ENCODE measurements around the gene GPHA2.
A peak's percentile ranks its signal among the peaks of the same experiment; 100 is the strongest.

Gene GPHA2

DNA sequence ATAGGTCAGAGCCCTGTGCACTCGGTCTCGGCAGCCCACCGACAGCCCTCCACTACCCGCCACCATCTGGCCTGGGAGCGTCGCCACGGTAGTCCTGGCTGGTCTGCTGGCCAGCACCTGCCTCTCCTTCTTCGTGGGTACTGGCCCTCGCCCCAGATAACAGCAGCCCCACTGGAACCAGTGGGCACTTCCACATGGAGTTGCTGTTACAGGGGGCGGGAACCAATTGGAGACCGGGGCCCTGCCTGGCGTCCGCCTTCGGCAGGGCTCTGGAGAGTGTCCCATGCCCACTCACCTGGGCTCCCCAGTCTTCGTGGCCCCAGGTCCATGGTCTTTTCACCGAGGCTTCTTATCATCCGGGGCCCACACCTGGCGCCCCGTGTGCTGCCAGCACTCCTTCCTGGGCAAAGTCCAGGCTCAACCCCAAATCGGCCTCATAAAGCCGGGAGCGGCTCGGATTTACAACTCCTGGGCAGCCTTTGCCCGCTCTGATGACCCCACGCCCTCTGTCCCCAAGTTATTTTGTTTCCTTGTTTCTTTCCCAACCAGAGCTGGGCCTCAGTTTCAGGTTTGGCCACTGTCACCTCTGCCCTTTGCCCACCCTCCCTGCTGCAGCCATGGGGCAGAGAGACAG lies 44.4 kb downstream of the GPHA2 start:
- no peak for DNase-seq (ENCODE audit: low read depth)

DNA sequence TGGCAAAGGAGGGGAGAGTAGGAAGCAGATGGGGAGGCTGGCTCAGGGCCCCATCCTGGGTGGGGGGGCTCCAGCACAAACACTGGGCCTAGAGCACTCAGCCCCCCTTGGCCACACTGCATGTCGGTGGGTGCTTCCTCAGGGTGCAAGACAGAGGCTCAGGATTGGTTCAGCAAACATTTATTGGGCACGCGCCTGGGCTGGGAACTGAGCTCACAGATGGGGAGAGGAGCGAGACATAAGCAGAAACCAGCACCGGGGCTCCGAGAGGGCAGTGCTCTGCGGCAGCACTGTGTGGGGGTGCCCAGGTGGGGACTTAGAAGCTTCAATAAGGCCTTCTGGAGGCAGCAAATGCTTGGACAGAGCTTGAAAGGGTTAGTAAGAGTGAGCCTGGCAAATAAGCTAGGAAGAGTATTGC lies 45.2 kb downstream of the GPHA2 start:
- DNase-seq (ENCODE audit: low read depth), result no peak

DNA sequence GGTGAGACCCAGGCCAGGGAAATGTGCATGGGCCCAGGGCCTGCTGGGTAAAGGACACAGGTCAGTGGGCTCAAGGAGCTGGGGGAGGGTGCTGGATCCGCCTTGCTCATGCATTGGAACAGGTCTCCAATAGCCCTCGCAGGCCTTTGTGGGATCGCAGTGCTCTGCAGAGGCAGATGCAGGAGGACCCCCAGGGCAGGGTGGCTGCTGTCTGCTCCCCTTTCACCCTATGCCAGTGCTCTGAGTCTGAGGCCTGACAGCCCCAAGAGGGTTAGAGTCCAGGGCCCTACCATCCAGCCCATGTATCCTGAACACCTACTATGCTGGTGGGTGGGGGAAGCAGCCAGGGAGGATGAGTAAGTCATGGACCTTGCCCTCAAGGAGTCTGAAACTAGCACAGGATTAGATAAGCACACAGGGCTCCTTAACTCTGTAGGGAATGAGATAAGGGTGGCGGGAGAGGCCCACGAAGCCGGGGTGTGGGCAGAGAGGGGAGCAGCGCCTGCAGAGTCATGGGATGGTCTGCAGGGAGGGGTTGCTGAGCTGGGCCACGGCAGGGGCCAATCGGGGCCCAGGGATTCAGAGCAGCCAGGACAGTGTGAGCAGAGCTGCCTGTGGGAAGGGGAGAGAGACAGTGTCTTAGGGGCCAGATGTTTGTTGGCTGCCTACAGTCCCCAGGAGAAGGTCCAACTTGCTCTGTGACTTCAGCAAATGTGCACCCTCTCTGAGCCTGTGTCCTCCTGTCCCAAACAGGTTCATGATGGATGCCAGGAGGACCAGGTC lies 46.8 kb downstream of the GPHA2 start:
- no peak for DNase-seq (ENCODE audit: low read depth)

DNA sequence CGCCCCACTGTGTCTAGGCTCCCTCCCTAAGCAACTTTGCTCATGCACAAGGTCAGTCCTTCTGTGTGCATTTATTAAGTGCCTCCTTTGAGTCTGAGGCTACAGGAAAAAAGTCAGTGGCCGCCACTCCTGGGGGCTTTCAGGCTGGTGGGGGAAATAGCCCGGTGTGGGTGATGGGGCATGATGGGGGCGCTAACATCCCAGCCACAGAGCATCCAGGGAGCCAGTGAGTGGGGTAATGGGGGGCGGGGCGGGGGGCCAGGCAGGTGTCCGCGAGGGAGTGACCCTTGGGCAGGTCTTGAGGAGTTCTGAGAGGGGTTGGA lies 47.3 kb downstream of the GPHA2 start:
- DNase-seq (ENCODE audit: low read depth), result no peak

DNA sequence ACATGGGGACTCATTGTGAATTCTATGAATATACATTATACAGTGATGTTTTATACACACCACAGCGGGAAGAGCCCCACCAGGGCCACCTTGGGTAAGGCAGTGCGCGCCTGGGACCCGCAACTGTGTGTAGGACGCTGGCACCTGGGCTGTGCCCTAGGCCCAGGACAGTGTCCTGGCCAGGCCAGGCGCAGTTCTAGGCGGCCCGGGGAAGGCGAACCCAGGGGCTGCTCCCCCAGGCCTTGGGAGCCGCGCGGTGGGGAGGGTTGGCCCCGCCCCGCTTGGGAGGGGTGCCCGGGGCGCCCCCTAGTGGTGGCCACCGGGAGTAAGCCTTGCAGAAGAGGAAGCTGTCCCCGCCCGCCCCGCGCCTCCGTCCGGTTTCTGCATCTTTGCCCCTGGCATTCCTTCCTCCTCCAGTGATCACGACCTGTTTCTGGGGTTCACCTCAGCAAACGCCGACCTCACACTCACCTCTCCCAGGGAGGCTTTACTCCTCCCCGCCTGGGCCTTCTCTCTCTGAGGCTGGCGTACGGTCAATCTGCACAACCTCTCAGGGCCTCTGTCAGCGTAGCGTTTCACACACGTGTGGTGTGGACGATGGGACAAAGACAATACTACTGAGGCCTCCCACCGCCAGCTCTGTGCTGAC lies 47.8 kb downstream of the GPHA2 start:
- DNase-seq (ENCODE audit: low read depth), result peak; percentile 76

DNA sequence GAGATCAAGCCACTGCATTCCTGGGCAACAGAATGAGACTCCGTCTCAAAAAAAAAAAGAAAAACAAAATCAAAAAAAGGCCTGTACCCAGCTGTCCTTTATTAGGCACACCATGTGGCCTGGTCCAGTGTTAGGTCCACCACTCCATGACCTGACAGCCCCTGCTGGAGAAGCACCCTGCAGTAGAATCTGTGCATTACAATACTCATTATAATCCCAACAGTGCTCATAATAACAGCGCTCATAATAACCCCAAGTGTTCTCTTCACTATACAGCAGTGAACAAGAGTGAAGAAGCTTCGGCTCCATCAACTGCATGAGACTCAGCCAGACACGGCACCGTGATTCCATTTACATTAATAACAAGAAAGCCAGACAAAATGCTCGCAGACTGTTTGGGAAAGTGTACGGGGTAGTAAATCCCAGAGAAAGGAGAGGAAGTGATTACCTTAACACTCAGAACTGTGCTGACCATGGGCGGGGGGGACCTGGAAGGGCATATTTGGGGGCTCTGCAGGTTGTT lies 48.4 kb downstream of the GPHA2 start:
- no peak for DNase-seq (ENCODE audit: low read depth)

DNA sequence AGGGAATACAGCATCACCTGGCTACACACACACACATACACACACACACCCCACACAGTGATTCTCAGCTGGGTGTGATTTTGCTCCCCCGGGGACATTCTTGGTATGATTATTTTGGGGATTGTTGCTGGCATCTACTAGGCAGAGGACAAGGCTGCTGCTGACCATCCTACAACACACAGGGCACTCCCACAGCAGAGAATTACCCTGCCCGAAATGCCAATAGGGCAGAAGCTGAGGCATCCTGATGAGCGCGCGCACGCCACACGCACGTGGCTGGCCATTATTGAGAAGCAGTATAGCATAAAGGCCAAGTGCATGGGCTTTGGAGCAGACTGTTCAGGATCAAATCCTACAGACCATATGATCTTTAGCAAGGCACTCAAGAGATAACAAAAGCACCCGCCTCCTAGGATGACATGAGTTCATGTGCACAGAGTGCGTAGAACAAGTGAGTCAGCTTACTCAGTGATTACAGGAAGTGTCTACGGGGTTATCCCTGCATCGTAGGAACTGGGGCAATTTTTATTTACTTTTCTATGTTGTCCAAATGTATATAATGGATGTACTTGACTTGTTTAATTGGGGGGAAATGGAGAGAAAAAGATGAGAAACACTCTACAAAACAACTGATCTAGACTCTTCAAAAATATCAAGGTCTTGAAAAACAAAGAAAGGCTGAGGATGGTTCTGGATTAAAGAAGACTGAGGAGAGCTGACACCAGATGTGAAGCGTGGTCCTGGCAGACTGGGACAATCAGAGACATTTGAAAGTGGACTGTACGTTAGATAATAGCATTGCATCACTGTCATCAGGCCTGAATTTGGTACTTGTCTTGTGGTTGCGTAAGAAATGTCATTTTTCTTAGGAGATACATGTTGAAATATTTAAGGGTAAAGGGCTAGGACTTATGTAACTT lies 50.1 kb downstream of the GPHA2 start:
- no peak for DNase-seq (ENCODE audit: low read depth)

Measured in T follicular helper cell (primary cell).